ENCODE measurements around the gene GTF2H1. TPM values are rescaled to one million over a fixed set of nuclear protein-coding genes. Genes with fewer than 3 reads are reported as not detected.
A peak's percentile ranks its signal among the peaks of the same experiment; 100 is the strongest.

Gene GTF2H1
- total RNA-seq, 1 donor from 2014 or later = 47.8 TPM

DNA sequence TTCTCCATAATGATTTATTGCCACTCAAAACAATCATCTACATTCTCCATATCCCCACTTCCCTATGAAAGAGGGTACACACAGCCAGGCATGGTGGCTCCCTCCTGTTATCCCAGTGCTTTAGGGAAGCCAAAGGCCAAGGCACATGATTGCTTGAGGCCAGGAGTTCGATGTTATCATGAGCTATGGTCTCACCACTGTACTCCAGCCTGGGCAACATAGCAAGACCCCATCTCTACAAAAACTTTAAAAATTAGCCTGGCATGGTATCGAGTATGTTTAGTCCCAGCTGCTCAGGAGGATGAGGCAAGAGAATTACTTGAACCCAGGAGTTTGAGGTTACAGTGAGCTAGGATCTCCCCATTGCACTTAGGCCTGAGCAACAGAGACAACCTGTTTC lies 6.5 kb upstream of the GTF2H1 start:
- Histone ChIP-seq H3K36me3 (ENCODE audit: insufficient read depth, low read length) (no peaks in the 10 kb centered on the region), H3K79me2 (ENCODE audit: insufficient read depth, low read length) (peaks cover 59% of the 10 kb centered on the region), H4K20me1 (ENCODE audit: insufficient read depth, low read length) (no peaks in the 10 kb centered on the region), H3K27me3 (ENCODE audit: insufficient read depth, low read length) (no peaks in the 10 kb centered on the region), H3K4me3 (ENCODE audit: insufficient read depth, low read depth, low read length) (no peak overlapping the region), H2AFZ (ENCODE audit: low read depth, low read length) (no peak overlapping the region), H3K4me2 (ENCODE audit: low read length) (no peak overlapping the region), H3K9ac (ENCODE audit: low read length) (no peak overlapping the region), H3K9me3 (ENCODE audit: insufficient read depth, low read depth, low read length) (no peaks in the 10 kb centered on the region), H3K4me1 (ENCODE audit: insufficient read depth, low read length) (peaks cover 22% of the 10 kb centered on the region), H3K27ac (ENCODE audit: low read depth, low read length) (no peak overlapping the region)
- Mint-ChIP-seq H3K27ac (ENCODE audit: unreplicated experiment) (no peak overlapping the region), H3K4me1 (ENCODE audit: low read depth, unreplicated experiment) (peaks cover 44% of the 10 kb centered on the region), H3K4me3 (ENCODE audit: unreplicated experiment) (no peak overlapping the region), H3K27me3 (ENCODE audit: low read depth, unreplicated experiment) (no peaks in the 10 kb centered on the region), H3K36me3 (ENCODE audit: low read depth, unreplicated experiment) (peaks cover 5% of the 10 kb centered on the region), H3K9me3 (ENCODE audit: unreplicated experiment) (no peaks in the 10 kb centered on the region)
- TF ChIP-seq, protein P1, sequence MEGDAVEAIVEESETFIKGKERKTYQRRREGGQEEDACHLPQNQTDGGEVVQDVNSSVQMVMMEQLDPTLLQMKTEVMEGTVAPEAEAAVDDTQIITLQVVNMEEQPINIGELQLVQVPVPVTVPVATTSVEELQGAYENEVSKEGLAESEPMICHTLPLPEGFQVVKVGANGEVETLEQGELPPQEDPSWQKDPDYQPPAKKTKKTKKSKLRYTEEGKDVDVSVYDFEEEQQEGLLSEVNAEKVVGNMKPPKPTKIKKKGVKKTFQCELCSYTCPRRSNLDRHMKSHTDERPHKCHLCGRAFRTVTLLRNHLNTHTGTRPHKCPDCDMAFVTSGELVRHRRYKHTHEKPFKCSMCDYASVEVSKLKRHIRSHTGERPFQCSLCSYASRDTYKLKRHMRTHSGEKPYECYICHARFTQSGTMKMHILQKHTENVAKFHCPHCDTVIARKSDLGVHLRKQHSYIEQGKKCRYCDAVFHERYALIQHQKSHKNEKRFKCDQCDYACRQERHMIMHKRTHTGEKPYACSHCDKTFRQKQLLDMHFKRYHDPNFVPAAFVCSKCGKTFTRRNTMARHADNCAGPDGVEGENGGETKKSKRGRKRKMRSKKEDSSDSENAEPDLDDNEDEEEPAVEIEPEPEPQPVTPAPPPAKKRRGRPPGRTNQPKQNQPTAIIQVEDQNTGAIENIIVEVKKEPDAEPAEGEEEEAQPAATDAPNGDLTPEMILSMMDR (IDR thresholded peaks at IDR 0.05; ENCODE audit: insufficient read depth, low read depth, low read length) = no peak
- TF ChIP-seq EZH2 (IDR thresholded peaks at IDR 0.05; ENCODE audit: insufficient read depth, low read length) = no peak
- no peak for FAIRE-seq
- no peak for DNase-seq (ENCODE audit: low read depth)

DNA sequence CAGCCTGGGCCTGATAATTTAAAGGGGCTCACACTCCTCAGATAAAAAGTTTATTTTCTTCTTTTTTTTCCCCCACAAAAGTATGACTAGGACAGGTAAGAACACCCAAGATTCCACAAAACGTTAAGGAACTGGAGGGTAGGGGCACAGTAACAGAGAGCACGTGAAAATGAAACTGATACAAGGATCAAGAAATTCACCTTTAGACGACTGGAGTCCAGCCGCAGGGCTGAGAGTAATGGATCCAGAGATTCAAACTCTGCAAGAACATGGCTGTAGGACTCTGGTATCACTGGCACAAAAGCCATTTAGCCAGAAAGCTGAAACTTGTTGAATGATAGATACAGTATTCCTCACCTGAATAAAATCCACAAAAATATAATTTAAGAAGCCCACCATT lies 4.8 kb upstream of the GTF2H1 start:
- Mint-ChIP-seq H3K27ac (ENCODE audit: unreplicated experiment) (no peak overlapping the region), H3K27me3 (ENCODE audit: low read depth, unreplicated experiment) (no peaks in the 10 kb centered on the region), H3K4me3 (ENCODE audit: unreplicated experiment) (no peak overlapping the region), H3K36me3 (ENCODE audit: low read depth, unreplicated experiment) (peaks cover 2% of the 10 kb centered on the region), H3K4me1 (ENCODE audit: low read depth, unreplicated experiment) (peaks cover 35% of the 10 kb centered on the region), H3K9me3 (ENCODE audit: unreplicated experiment) (no peaks in the 10 kb centered on the region)
- H4K20me1 ChIP-seq (ENCODE audit: insufficient read depth, low read length) = no peaks in the 10 kb centered on the region
- H3K36me3 ChIP-seq (ENCODE audit: insufficient read depth, low read length) = no peaks in the 10 kb centered on the region
- H3K4me1 ChIP-seq (ENCODE audit: insufficient read depth, low read length) = peaks cover 22% of the 10 kb centered on the region
- H2AFZ ChIP-seq (ENCODE audit: low read depth, low read length) = no peak overlapping the region
- peaks cover 70% of the 10 kb centered on the region for H3K79me2 ChIP-seq (ENCODE audit: insufficient read depth, low read length)
- no peak overlapping the region for H3K27ac ChIP-seq (ENCODE audit: low read depth, low read length)
- FAIRE-seq (no peak), DNase-seq (ENCODE audit: low read depth) (no peak)
- H3K4me3 ChIP-seq (ENCODE audit: insufficient read depth, low read depth, low read length) = no peak overlapping the region
- no peaks in the 10 kb centered on the region for H3K9me3 ChIP-seq (ENCODE audit: insufficient read depth, low read depth, low read length)
- H3K9ac ChIP-seq (ENCODE audit: low read length) = no peak overlapping the region
- no peaks in the 10 kb centered on the region for H3K27me3 ChIP-seq (ENCODE audit: insufficient read depth, low read length)
- H3K4me2 ChIP-seq (ENCODE audit: low read length) = no peak overlapping the region
- TF ChIP-seq, protein P1 (IDR thresholded peaks at IDR 0.05; ENCODE audit: insufficient read depth, low read depth, low read length) = no peak
- no peak for TF ChIP-seq EZH2 (IDR thresholded peaks at IDR 0.05; ENCODE audit: insufficient read depth, low read length)

DNA sequence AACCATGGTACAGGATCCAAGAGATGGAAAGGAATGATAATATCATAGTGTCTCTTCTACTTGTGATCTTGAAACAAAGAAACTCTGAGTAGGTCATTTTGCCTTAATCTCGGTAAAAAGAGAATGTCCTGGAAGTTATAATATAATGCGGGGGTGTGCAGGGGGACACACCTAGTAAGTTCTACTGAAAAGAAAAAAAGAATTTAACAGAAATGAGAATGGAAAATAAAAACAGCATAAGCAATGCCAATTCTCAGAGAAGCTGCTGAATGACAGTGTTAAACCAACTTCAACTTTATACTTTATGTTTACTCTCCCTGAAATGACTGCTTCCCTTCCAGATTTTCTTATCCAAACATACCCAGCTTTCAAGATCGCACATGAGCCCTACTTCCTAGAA lies 2.5 kb upstream of the GTF2H1 start:
- Histone ChIP-seq H4K20me1 (ENCODE audit: insufficient read depth, low read length) (peaks cover 9% of the 10 kb centered on the region), H3K36me3 (ENCODE audit: insufficient read depth, low read length) (peaks cover 3% of the 10 kb centered on the region), H3K9ac (ENCODE audit: low read length) (no peak overlapping the region), H3K9me3 (ENCODE audit: insufficient read depth, low read depth, low read length) (no peaks in the 10 kb centered on the region), H3K27ac (ENCODE audit: low read depth, low read length) (no peak overlapping the region), H3K4me2 (ENCODE audit: low read length) (peak overlapping the region; percentile 90), H3K4me3 (ENCODE audit: insufficient read depth, low read depth, low read length) (no peak overlapping the region), H3K4me1 (ENCODE audit: insufficient read depth, low read length) (peaks cover 29% of the 10 kb centered on the region), H3K79me2 (ENCODE audit: insufficient read depth, low read length) (peaks cover 89% of the 10 kb centered on the region), H3K27me3 (ENCODE audit: insufficient read depth, low read length) (no peaks in the 10 kb centered on the region), H2AFZ (ENCODE audit: low read depth, low read length) (no peak overlapping the region)
- Mint-ChIP-seq H3K4me1 (ENCODE audit: low read depth, unreplicated experiment) (peaks cover 31% of the 10 kb centered on the region), H3K27ac (ENCODE audit: unreplicated experiment) (no peak overlapping the region), H3K27me3 (ENCODE audit: low read depth, unreplicated experiment) (no peaks in the 10 kb centered on the region), H3K9me3 (ENCODE audit: unreplicated experiment) (no peaks in the 10 kb centered on the region), H3K4me3 (ENCODE audit: unreplicated experiment) (peak overlapping the region; percentile 74), H3K36me3 (ENCODE audit: low read depth, unreplicated experiment) (no peaks in the 10 kb centered on the region)
- FAIRE-seq (no peak), DNase-seq (ENCODE audit: low read depth) (no peak)
- TF ChIP-seq, protein P1 (IDR thresholded peaks at IDR 0.05; ENCODE audit: insufficient read depth, low read depth, low read length) = no peak
- TF ChIP-seq EZH2 (IDR thresholded peaks at IDR 0.05; ENCODE audit: insufficient read depth, low read length) = no peak

Data from astrocyte (in vitro differentiated cells and primary cell).